ENCODE results near the gene SMAD6. TPM values are rescaled to one million over a fixed set of nuclear protein-coding genes. Genes with fewer than 3 reads are reported as not detected.

Gene SMAD6
- total RNA-seq, 1 experiment from 2014 or later: 6.6 TPM

DNA sequence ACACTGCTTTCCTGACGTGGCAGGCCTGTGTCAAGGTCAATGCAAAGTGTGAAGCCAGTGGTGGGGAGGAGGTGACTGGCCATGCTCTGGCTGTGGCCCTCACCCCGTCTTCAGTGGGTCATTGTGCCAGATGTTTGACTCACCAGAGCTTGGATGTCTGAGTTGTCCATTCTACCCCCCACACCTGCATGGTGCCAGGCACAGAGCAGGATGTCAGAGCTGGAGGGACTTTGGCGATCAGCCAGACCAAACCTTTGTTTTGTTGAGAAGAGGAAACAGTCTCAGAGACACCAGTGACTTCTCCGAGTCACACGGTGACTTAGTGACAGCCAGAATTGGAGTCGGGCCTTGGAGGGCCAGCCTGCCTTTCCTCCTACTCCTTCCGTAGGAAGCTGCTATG lies 49.5 kb downstream of the SMAD6 start:
- Histone ChIP-seq H3K36me3 (ENCODE audit: control insufficient read depth in 1 of 2, insufficient read depth in 2 of 2, low read length in 2 of 2) (0 out of 4 replicates have a peak, but pooled peaks cover 0 to 6% of the 10 kb centered on the region in 2 experiments), H3K9ac (ENCODE audit: low read length) (peak overlapping the region; percentile 30), H3K4me2 (ENCODE audit: low read length) (peak overlapping the region; percentile 54), H2AFZ (ENCODE audit: low read depth, low read length, poor library complexity, severe bottlenecking) (no peak overlapping the region), H3K79me2 (ENCODE audit: insufficient read depth, low read length) (no peaks in the 10 kb centered on the region), H4K20me1 (ENCODE audit: insufficient read depth) (no peaks in the 10 kb centered on the region), H3K27ac (ENCODE audit: low read depth, low read length) (peak overlapping the region; percentile 55), H3K9me2 (ENCODE audit: insufficient read depth) (no peaks in the 10 kb centered on the region), H3K9me3 (ENCODE audit: control insufficient read depth in 1 of 2, insufficient read depth in 1 of 2, low read depth in 1 of 2, low read length in 2 of 2) (peaks cover 0 to 17% of the 10 kb centered on the region in 2 experiments; a peak in 2 of 4 replicates), H3K27me3 (ENCODE audit: insufficient read depth, low read length) (no peaks in the 10 kb centered on the region), H3K4me1 (ENCODE audit: control insufficient read depth in 1 of 2, insufficient read depth in 2 of 2, low read length in 2 of 2) (peaks cover 71 to 75% of the 10 kb centered on the region in 2 experiments), H3K4me3 (replicated peaks in 1 of 2; ENCODE audit: low read depth in 1 of 2, low read length in 2 of 2) (no peak overlapping the region)
- intact Hi-C loops (cut with micrococcal nuclease): no loop called here
- RAD21 ChIA-PET (ENCODE audit: low non-redundant PET in 1 of 2, low total read pairs in 2 of 2, uncharacterized antibody in 2 of 2, unreplicated experiment in 2 of 2): interaction anchor here in 1 of 2 experiments (0.6 to 1.5 kb wide), 2 partner anchors 14 to 66 kb away, joined by 3 to 5 read pairs; no protein-coding TSS in a partner anchor
- ATAC-seq: peak; percentile 48
- peak; percentile 72 for DNase-seq (ENCODE audit: low read depth, low spot score)
- CTCF ChIA-PET: interaction anchor here (0.8 kb wide), 1 partner anchor 44 kb away, joined by 3 read pairs; no protein-coding TSS in a partner anchor
- POLR2A ChIA-PET: interaction anchor here (1.0 kb wide), 1 partner anchor 45 kb away, joined by 4 read pairs; no protein-coding TSS in a partner anchor
- BruUV-seq (replicated peaks): no TSS peak
- TF ChIP-seq, protein P1, sequence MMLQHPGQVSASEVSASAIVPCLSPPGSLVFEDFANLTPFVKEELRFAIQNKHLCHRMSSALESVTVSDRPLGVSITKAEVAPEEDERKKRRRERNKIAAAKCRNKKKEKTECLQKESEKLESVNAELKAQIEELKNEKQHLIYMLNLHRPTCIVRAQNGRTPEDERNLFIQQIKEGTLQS (IDR thresholded peaks at IDR 0.05): no peak
- TF ChIP-seq SIN3A (IDR thresholded peaks at IDR 0.05; ENCODE audit: low read depth): no peak
- TF ChIP-seq EZH2 (IDR thresholded peaks at IDR 0.05): no peak
- no peak for TF ChIP-seq CEBPB (IDR thresholded peaks at IDR 0.05; ENCODE audit: low read depth)
- no peak for TF ChIP-seq YY1 (IDR thresholded peaks at IDR 0.05; ENCODE audit: extremely low read depth, insufficient replicate concordance, low read depth, low read length)
- TF ChIP-seq, protein P2, sequence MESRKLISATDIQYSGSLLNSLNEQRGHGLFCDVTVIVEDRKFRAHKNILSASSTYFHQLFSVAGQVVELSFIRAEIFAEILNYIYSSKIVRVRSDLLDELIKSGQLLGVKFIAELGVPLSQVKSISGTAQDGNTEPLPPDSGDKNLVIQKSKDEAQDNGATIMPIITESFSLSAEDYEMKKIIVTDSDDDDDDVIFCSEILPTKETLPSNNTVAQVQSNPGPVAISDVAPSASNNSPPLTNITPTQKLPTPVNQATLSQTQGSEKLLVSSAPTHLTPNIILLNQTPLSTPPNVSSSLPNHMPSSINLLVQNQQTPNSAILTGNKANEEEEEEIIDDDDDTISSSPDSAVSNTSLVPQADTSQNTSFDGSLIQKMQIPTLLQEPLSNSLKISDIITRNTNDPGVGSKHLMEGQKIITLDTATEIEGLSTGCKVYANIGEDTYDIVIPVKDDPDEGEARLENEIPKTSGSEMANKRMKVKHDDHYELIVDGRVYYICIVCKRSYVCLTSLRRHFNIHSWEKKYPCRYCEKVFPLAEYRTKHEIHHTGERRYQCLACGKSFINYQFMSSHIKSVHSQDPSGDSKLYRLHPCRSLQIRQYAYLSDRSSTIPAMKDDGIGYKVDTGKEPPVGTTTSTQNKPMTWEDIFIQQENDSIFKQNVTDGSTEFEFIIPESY (IDR thresholded peaks at IDR 0.05; ENCODE audit: extremely low read depth, insufficient replicate concordance, low read length): no peak
- peak; percentile 51; the same call in 1 of the 2 replicates for TF ChIP-seq SP1 (IDR thresholded peaks at IDR 0.05; ENCODE audit: low read depth)
- no peak for TF ChIP-seq FOSL1 (IDR thresholded peaks at IDR 0.05; ENCODE audit: low read depth)
- TF ChIP-seq POLR2A (IDR thresholded peaks at IDR 0.05; ENCODE audit: borderline replicate concordance, extremely low read depth, insufficient read depth, insufficient read length): no peak
- TF ChIP-seq ZNF274 (IDR thresholded peaks at IDR 0.05; ENCODE audit: low read depth, low read length): no peak
- peak; percentile 52; the same call in 1 of the 2 replicates for TF ChIP-seq CBX3 (IDR thresholded peaks at IDR 0.05; ENCODE audit: low read depth)
- TF ChIP-seq, protein P3, sequence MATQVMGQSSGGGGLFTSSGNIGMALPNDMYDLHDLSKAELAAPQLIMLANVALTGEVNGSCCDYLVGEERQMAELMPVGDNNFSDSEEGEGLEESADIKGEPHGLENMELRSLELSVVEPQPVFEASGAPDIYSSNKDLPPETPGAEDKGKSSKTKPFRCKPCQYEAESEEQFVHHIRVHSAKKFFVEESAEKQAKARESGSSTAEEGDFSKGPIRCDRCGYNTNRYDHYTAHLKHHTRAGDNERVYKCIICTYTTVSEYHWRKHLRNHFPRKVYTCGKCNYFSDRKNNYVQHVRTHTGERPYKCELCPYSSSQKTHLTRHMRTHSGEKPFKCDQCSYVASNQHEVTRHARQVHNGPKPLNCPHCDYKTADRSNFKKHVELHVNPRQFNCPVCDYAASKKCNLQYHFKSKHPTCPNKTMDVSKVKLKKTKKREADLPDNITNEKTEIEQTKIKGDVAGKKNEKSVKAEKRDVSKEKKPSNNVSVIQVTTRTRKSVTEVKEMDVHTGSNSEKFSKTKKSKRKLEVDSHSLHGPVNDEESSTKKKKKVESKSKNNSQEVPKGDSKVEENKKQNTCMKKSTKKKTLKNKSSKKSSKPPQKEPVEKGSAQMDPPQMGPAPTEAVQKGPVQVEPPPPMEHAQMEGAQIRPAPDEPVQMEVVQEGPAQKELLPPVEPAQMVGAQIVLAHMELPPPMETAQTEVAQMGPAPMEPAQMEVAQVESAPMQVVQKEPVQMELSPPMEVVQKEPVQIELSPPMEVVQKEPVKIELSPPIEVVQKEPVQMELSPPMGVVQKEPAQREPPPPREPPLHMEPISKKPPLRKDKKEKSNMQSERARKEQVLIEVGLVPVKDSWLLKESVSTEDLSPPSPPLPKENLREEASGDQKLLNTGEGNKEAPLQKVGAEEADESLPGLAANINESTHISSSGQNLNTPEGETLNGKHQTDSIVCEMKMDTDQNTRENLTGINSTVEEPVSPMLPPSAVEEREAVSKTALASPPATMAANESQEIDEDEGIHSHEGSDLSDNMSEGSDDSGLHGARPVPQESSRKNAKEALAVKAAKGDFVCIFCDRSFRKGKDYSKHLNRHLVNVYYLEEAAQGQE (IDR thresholded peaks at IDR 0.05; ENCODE audit: low read depth): no peak
- TF ChIP-seq, protein P4, sequence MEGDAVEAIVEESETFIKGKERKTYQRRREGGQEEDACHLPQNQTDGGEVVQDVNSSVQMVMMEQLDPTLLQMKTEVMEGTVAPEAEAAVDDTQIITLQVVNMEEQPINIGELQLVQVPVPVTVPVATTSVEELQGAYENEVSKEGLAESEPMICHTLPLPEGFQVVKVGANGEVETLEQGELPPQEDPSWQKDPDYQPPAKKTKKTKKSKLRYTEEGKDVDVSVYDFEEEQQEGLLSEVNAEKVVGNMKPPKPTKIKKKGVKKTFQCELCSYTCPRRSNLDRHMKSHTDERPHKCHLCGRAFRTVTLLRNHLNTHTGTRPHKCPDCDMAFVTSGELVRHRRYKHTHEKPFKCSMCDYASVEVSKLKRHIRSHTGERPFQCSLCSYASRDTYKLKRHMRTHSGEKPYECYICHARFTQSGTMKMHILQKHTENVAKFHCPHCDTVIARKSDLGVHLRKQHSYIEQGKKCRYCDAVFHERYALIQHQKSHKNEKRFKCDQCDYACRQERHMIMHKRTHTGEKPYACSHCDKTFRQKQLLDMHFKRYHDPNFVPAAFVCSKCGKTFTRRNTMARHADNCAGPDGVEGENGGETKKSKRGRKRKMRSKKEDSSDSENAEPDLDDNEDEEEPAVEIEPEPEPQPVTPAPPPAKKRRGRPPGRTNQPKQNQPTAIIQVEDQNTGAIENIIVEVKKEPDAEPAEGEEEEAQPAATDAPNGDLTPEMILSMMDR (IDR thresholded peaks at IDR 0.05 in 2 of 3, conservative IDR thresholded peaks at IDR 0.05 in 1 of 3; ENCODE audit: borderline replicate concordance in 1 of 3, insufficient read depth in 1 of 3, low read depth in 2 of 3, low read length in 2 of 3): no peak
- TF ChIP-seq POLR2AphosphoS5 (IDR thresholded peaks at IDR 0.05; ENCODE audit: low read depth, low read length): no peak
- TF ChIP-seq ZFX (IDR thresholded peaks at IDR 0.05): no peak
- no peak for TF ChIP-seq SRF (IDR thresholded peaks at IDR 0.05; ENCODE audit: low read depth)
- peak; percentile 44; the same call in 1 of the 2 replicates for TF ChIP-seq JUND (IDR thresholded peaks at IDR 0.05)
- TF ChIP-seq, protein P5, sequence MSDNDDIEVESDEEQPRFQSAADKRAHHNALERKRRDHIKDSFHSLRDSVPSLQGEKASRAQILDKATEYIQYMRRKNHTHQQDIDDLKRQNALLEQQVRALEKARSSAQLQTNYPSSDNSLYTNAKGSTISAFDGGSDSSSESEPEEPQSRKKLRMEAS (IDR thresholded peaks at IDR 0.05): peak; percentile 66; the same call in 1 of the 2 replicates
- TF ChIP-seq RAD21 (IDR thresholded peaks at IDR 0.05; ENCODE audit: low read depth): no peak
- TF ChIP-seq EZH2phosphoT487 (IDR thresholded peaks at IDR 0.05; ENCODE audit: borderline replicate concordance): no peak
- no peak for TF ChIP-seq TCF7L2 (IDR thresholded peaks at IDR 0.05; ENCODE audit: borderline replicate concordance, extremely low read depth, insufficient read depth, insufficient read length)

Data from HCT116 (cell line).